ENCODE measurements around the gene ZNF207.

ZNF207 gene

GRCh38 chr17:32331243-32332040 lies 18.5 kb upstream of the ZNF207 start:
- no peak overlapping the region for H3K27ac ChIP-seq (ENCODE audit: insufficient read depth in 1 of 2, low read depth in 1 of 2, low read length in 2 of 2, poor library complexity in 1 of 2, severe bottlenecking in 2 of 2)
- CTCF ChIA-PET: interaction anchor here (0.9 to 1.6 kb wide), 5 partner anchors 10 to 145 kb away, joined by 3 to 6 read pairs (median 4); no protein-coding TSS in a partner anchor
- WGBS (ENCODE audit: insufficient coverage): no CpG with 5 or more reads among the region's 3 CpGs

DNA sequence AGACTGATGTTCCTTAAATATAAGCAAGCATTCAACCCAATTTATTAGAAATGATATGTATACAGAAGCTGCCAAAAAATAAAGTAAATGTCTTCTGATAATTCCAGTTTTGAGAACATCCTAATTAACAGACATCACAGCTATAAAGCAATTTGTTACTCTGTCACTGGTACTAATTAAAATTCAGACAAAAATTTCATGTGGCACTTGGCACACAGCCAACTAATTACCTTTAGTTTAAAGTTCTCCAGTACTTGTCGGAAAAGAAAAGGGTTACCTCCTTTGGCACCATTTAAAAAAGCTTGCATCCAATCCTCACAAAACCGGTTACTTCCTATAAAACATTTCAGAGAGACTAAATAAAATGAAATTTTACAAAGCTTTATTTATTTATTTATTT lies 16.8 kb upstream of the ZNF207 start:
- CTCF ChIA-PET: interaction anchor here (1.3 kb wide), 1 partner anchor 9 kb away, joined by 4 read pairs; no protein-coding TSS in a partner anchor
- POLR2A ChIA-PET: no interaction called here

More at GRCh38 chr17:32331243-32332040, 18.5 kb upstream of the ZNF207 start:
- Histone ChIP-seq H3K36me3 (ENCODE audit: control insufficient read depth in 4 of 4, insufficient read depth in 4 of 4, low read length in 3 of 4) (peaks cover 8 to 20% (median 14%) of the 10 kb centered on the region in 4 experiments), H3K27me3 (replicated peaks in 2 of 5; ENCODE audit: control insufficient read depth in 4 of 5, insufficient read depth in 5 of 5, low read length in 4 of 5) (peaks cover 0 to 3% (median 0%) of the 10 kb centered on the region in 5 experiments), H3K9me3 (ENCODE audit: control extremely low read depth in 1 of 5, control insufficient read depth in 4 of 5, insufficient read depth in 2 of 5, low read depth in 1 of 5, low read length in 4 of 5) (no peaks in the 10 kb centered on the region), H3K4me1 (ENCODE audit: control extremely low read depth in 1 of 4, control insufficient read depth in 4 of 4, insufficient read depth in 4 of 4, low read length in 3 of 4) (peaks cover 5 to 41% (median 15%) of the 10 kb centered on the region in 4 experiments), H3K4me3 (ENCODE audit: control insufficient read depth in 1 of 7, extremely low read depth in 1 of 7, insufficient read depth in 4 of 7, low read depth in 2 of 7, low read length in 6 of 7) (peak overlapping the region in 2 of 7 experiments; percentile 12 to 28)
- POLR2A ChIA-PET: no interaction called here
- DNase-seq: no peak

DNA sequence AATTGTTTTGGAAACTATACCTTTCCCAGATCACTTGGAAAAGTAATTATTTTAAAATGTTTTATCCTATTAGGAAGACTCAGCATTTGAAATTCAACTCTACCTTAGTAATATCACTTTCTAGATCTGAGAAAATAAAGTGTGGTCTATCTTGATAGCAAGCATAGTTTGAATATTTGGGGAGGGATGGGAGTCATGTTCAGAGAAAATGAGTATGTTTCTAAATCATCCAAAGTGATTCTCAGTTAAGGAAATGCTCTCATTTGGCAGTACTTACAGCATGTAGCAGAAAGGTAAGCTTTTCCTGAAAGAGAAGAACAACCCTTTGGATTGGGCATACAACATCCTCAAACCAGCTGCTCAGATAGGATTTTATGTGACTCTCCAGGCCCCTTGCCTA lies 14.9 kb upstream of the ZNF207 start:
- peaks cover 20 to 45% (median 23%) of the 10 kb centered on the region in 4 experiments for H3K36me3 ChIP-seq (ENCODE audit: control insufficient read depth in 4 of 4, insufficient read depth in 4 of 4, low read length in 3 of 4)
- H3K9me3 ChIP-seq (ENCODE audit: control extremely low read depth in 1 of 5, control insufficient read depth in 4 of 5, insufficient read depth in 2 of 5, low read depth in 1 of 5, low read length in 4 of 5): no peaks in the 10 kb centered on the region
- ChIA-PET POLR2A (no interaction called here), CTCF (no interaction called here)
- H3K27ac ChIP-seq (ENCODE audit: insufficient read depth in 1 of 2, low read depth in 1 of 2, low read length in 2 of 2, poor library complexity in 1 of 2, severe bottlenecking in 2 of 2): no peak overlapping the region
- H3K4me3 ChIP-seq (ENCODE audit: control insufficient read depth in 1 of 7, extremely low read depth in 1 of 7, insufficient read depth in 4 of 7, low read depth in 2 of 7, low read length in 6 of 7): no peak overlapping the region
- H3K27me3 ChIP-seq (replicated peaks in 2 of 5; ENCODE audit: control insufficient read depth in 4 of 5, insufficient read depth in 5 of 5, low read length in 4 of 5): no peaks in the 10 kb centered on the region
- no peak for DNase-seq
- H3K4me1 ChIP-seq (ENCODE audit: control extremely low read depth in 1 of 4, control insufficient read depth in 4 of 4, insufficient read depth in 4 of 4, low read length in 3 of 4): peaks cover 5 to 28% (median 14%) of the 10 kb centered on the region in 4 experiments

More for the DNA sequence above, 16.8 kb upstream of the ZNF207 start:
- H3K36me3 ChIP-seq (ENCODE audit: control insufficient read depth in 4 of 4, insufficient read depth in 4 of 4, low read length in 3 of 4): peaks cover 10 to 36% (median 23%) of the 10 kb centered on the region in 4 experiments
- no peaks in the 10 kb centered on the region for H3K27me3 ChIP-seq (replicated peaks in 2 of 5; ENCODE audit: control insufficient read depth in 4 of 5, insufficient read depth in 5 of 5, low read length in 4 of 5)
- H3K27ac ChIP-seq (ENCODE audit: insufficient read depth in 1 of 2, low read depth in 1 of 2, low read length in 2 of 2, poor library complexity in 1 of 2, severe bottlenecking in 2 of 2): no peak overlapping the region
- H3K4me3 ChIP-seq (ENCODE audit: control insufficient read depth in 1 of 7, extremely low read depth in 1 of 7, insufficient read depth in 4 of 7, low read depth in 2 of 7, low read length in 6 of 7): no peak overlapping the region
- no peak for DNase-seq
- H3K4me1 ChIP-seq (ENCODE audit: control extremely low read depth in 1 of 4, control insufficient read depth in 4 of 4, insufficient read depth in 4 of 4, low read length in 3 of 4): peaks cover 5 to 36% (median 15%) of the 10 kb centered on the region in 4 experiments
- no peaks in the 10 kb centered on the region for H3K9me3 ChIP-seq (ENCODE audit: control extremely low read depth in 1 of 5, control insufficient read depth in 4 of 5, insufficient read depth in 2 of 5, low read depth in 1 of 5, low read length in 4 of 5)
- WGBS (ENCODE audit: insufficient coverage): 100% methylated on average over 1 of the region's 2 CpGs

DNA sequence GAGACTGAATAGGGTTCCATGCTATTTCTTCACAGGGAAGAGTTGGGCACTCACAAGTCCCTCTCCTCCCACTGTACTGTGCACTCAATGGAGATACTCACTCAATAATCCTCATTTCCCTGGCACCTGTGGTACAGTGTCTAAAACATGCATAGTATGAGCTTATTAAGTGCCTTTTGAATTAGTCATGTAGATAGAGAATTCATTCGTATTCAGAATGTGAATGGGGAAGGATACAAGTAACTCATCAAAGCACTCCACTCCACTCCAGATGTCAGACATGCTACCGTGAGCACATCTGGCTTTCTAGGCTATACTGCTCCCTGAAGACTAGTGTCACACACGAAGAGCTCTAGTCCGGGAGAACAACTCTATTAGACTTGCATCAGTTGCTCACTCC lies 14.3 kb upstream of the ZNF207 start:
- H3K27me3 ChIP-seq (replicated peaks in 2 of 5; ENCODE audit: control insufficient read depth in 4 of 5, insufficient read depth in 5 of 5, low read length in 4 of 5): no peaks in the 10 kb centered on the region
- 100% methylated on average over 1 of the region's 4 CpGs for WGBS (ENCODE audit: insufficient coverage)
- no peak for DNase-seq
- H3K4me3 ChIP-seq (ENCODE audit: control insufficient read depth in 1 of 7, extremely low read depth in 1 of 7, insufficient read depth in 4 of 7, low read depth in 2 of 7, low read length in 6 of 7): no peak overlapping the region
- peaks cover 5 to 23% (median 11%) of the 10 kb centered on the region in 4 experiments for H3K4me1 ChIP-seq (ENCODE audit: control extremely low read depth in 1 of 4, control insufficient read depth in 4 of 4, insufficient read depth in 4 of 4, low read length in 3 of 4)
- no peaks in the 10 kb centered on the region for H3K9me3 ChIP-seq (ENCODE audit: control extremely low read depth in 1 of 5, control insufficient read depth in 4 of 5, insufficient read depth in 2 of 5, low read depth in 1 of 5, low read length in 4 of 5)
- ChIA-PET CTCF (interaction anchor here (0.6 to 1.0 kb wide), 2 partner anchors 16 to 61 kb away, joined by 3 to 4 read pairs; no protein-coding TSS in a partner anchor), POLR2A (no interaction called here)
- no peak overlapping the region for H3K27ac ChIP-seq (ENCODE audit: insufficient read depth in 1 of 2, low read depth in 1 of 2, low read length in 2 of 2, poor library complexity in 1 of 2, severe bottlenecking in 2 of 2)
- peaks cover 20 to 45% (median 23%) of the 10 kb centered on the region in 4 experiments for H3K36me3 ChIP-seq (ENCODE audit: control insufficient read depth in 4 of 4, insufficient read depth in 4 of 4, low read length in 3 of 4)

GRCh38 chr17:32341141-32341856 lies 8.7 kb upstream of the ZNF207 start:
- H3K36me3 ChIP-seq (ENCODE audit: control insufficient read depth in 4 of 4, insufficient read depth in 4 of 4, low read length in 3 of 4): peaks cover 10 to 26% (median 11%) of the 10 kb centered on the region in 4 experiments
- DNase-seq: peak; percentile 76 to 80 (median 79)
- H3K4me1 ChIP-seq (ENCODE audit: control extremely low read depth in 1 of 4, control insufficient read depth in 4 of 4, insufficient read depth in 4 of 4, low read length in 3 of 4): peaks cover 8 to 25% (median 16%) of the 10 kb centered on the region in 4 experiments
- peak overlapping the region; percentile 46 to 85 for H3K27ac ChIP-seq (ENCODE audit: insufficient read depth in 1 of 2, low read depth in 1 of 2, low read length in 2 of 2, poor library complexity in 1 of 2, severe bottlenecking in 2 of 2)
- H3K4me3 ChIP-seq (ENCODE audit: control insufficient read depth in 1 of 7, extremely low read depth in 1 of 7, insufficient read depth in 4 of 7, low read depth in 2 of 7, low read length in 6 of 7): peak overlapping the region; percentile 0 to 88 (median 77)
- no peaks in the 10 kb centered on the region for H3K27me3 ChIP-seq (replicated peaks in 2 of 5; ENCODE audit: control insufficient read depth in 4 of 5, insufficient read depth in 5 of 5, low read length in 4 of 5)
- ChIA-PET POLR2A (interaction anchor here (2.0 kb wide), 1 partner anchor 9 kb away, joined by 7 read pairs; no protein-coding TSS in a partner anchor), CTCF (interaction anchor here (0.6 to 1.5 kb wide), 7 partner anchors 9 to 90 kb away, joined by 3 to 5 read pairs (median 4); no protein-coding TSS in a partner anchor)
- no peaks in the 10 kb centered on the region for H3K9me3 ChIP-seq (ENCODE audit: control extremely low read depth in 1 of 5, control insufficient read depth in 4 of 5, insufficient read depth in 2 of 5, low read depth in 1 of 5, low read length in 4 of 5)
- 1% methylated on average over 10 of the region's 13 CpGs for WGBS (ENCODE audit: insufficient coverage)

GRCh38 chr17:32341857-32342602 lies 7.9 kb upstream of the ZNF207 start, which contains the start of gene C17orf75:
C17orf75 (minus strand) TSS chr17:32342173; CDS start chr17:32342139, 34 bp downstream.
- peak; percentile 76 to 86 (median 78) for DNase-seq
- Histone ChIP-seq H3K4me1 (ENCODE audit: control extremely low read depth in 1 of 4, control insufficient read depth in 4 of 4, insufficient read depth in 4 of 4, low read length in 3 of 4) (peaks cover 8 to 25% (median 16%) of the 10 kb centered on the region in 4 experiments), H3K9me3 (ENCODE audit: control extremely low read depth in 1 of 5, control insufficient read depth in 4 of 5, insufficient read depth in 2 of 5, low read depth in 1 of 5, low read length in 4 of 5) (no peaks in the 10 kb centered on the region), H3K27me3 (replicated peaks in 2 of 5; ENCODE audit: control insufficient read depth in 4 of 5, insufficient read depth in 5 of 5, low read length in 4 of 5) (no peaks in the 10 kb centered on the region), H3K27ac (ENCODE audit: insufficient read depth in 1 of 2, low read depth in 1 of 2, low read length in 2 of 2, poor library complexity in 1 of 2, severe bottlenecking in 2 of 2) (peak within 1 kb of the TSS; percentile 67 to 85), H3K4me3 (ENCODE audit: control insufficient read depth in 1 of 7, extremely low read depth in 1 of 7, insufficient read depth in 4 of 7, low read depth in 2 of 7, low read length in 6 of 7) (peak within 1 kb of the TSS; percentile 48 to 91 (median 77)), H3K36me3 (ENCODE audit: control insufficient read depth in 4 of 4, insufficient read depth in 4 of 4, low read length in 3 of 4) (peaks cover 4 to 20% (median 9%) of the 10 kb centered on the region in 4 experiments)
- CTCF ChIA-PET: interaction anchor here (0.6 to 1.5 kb wide), 3 partner anchors 12 to 88 kb away, joined by 3 to 5 read pairs (median 5); no protein-coding TSS in a partner anchor
- POLR2A ChIA-PET: interaction anchor here (2.0 kb wide), 1 partner anchor 9 kb away, joined by 7 read pairs; no protein-coding TSS in a partner anchor
- WGBS (ENCODE audit: insufficient coverage): 0% methylated on average over 32 of the region's 47 CpGs
